Endometrial microvascular endothelial cells (primary cell): ENCODE results near the gene TMEM87A. TPM values are rescaled to one million over a fixed set of nuclear protein-coding genes. Genes with fewer than 3 reads are reported as not detected.

ENCODE experiments used
- in situ Hi-C: cut with HindIII; loops from 2 replicates; pipeline ENCODE4 v1.10.0; 2017; ENCODE audit warnings: low sequenced_read_pairs, low pct_unique_long_range_greater_than_20kb; ENCODE audit errors: inconsistent ontology term
- total RNA-seq: library from RNA; depleted of rRNA; stranded (reverse); fragments of >200 nt; gene quantifications from one replicate; pipeline ENCODE4 v1.2.3, GENCODE V29; 2015; ENCODE audit errors: inconsistent ontology term

Gene TMEM87A
- total RNA-seq, 1 donor from 2014 or later, result 35.3 TPM

DNA sequence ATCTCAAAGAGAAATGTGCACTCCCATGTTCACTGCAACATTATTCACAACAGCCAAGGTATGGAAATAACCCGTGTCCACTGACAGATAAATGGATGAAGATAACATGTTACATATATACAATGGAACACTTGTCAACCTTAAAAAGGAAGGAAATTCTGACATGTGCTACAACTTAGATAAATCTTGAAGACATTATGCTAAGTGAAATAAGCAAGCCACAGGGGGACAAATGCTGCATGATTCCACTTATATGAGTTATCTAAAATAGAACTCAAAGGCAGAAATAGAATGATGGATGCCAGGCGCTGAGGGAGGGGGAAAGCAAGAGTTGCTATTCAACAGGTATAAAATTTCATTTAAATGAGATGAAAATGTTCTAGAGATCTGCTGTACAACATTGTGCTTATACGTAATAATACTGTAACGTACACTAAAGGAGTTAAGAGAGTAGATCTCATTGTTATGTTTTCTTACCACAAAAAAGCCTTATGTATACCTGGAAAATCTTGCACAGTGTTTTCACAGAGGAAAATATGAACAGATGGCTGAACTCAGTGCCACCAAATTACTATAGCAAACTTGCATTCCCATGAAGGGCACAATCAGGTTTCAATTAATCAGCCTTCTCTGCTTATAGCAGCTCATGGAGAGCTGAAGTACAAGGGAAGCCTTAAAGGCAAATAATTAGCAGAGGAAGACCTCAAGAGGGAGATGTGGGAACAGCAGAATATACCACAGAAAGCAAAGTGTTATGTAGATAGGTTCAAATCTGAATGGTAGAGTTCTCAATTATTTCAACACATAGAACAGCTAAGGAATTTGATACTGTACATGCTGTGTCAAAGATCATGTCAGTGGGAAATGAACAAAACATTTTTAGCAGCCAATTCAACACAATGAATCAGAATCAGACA is 57.1 kb downstream of the TMEM87A start:
- in situ Hi-C loops, result no loop called here

DNA sequence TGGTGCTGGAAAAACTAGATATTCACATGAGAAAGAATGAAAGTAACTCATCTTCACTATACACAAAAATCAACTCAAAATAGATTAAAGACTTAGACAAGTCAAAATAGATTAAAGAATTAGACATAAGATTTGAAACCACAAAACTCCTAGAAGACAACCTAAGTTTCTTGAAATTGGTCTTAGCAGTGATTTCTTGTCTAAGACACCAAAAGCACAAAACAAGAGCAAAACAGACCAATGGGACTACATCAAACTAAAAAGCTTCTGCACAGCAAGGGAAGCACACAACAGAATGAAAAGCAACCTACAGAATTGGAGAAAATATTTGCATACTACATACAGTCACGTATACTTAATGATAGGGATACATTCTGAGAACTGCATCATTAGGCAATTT is 58.6 kb downstream of the TMEM87A start:
- in situ Hi-C loops, result no loop called here

DNA sequence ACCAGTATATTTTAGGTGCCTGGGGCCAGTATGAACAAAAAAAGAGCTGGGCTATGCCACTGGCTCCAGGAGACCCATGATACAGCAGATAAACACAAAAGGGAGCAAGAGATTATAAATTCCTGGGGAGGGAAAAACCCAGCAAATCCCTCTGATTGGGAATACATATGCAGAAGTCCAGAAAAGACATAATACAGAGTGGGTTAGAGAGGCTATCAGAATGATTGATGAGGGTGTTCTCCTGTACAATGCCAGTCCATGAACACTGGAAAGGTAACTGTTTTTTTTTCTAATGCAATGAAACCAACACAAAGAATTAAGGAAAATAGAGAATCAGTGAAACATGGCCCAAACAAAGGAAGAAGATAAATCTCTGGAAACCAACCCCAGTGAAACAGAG is 59.7 kb downstream of the TMEM87A start:
- in situ Hi-C loops, result no loop called here

DNA sequence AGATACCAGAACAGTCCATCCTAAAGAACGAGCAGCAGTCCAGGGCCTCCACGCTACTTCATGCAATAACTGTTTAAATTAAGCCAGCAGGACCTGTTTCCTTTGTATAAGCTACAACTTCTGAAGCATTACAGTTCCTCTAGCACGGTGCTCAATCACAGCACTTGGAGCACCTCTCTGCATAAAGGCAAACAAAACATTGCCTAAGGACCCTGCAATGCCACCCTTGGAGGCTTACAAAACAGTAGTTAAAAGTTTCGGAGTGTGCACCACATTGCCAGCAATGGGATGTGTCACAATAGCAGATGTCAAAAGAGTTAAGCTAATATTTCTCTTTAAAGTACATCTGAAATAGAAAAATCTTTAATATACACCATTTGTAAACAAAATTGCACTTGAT is 62.5 kb downstream of the TMEM87A start:
- in situ Hi-C loops, result no loop called here

DNA sequence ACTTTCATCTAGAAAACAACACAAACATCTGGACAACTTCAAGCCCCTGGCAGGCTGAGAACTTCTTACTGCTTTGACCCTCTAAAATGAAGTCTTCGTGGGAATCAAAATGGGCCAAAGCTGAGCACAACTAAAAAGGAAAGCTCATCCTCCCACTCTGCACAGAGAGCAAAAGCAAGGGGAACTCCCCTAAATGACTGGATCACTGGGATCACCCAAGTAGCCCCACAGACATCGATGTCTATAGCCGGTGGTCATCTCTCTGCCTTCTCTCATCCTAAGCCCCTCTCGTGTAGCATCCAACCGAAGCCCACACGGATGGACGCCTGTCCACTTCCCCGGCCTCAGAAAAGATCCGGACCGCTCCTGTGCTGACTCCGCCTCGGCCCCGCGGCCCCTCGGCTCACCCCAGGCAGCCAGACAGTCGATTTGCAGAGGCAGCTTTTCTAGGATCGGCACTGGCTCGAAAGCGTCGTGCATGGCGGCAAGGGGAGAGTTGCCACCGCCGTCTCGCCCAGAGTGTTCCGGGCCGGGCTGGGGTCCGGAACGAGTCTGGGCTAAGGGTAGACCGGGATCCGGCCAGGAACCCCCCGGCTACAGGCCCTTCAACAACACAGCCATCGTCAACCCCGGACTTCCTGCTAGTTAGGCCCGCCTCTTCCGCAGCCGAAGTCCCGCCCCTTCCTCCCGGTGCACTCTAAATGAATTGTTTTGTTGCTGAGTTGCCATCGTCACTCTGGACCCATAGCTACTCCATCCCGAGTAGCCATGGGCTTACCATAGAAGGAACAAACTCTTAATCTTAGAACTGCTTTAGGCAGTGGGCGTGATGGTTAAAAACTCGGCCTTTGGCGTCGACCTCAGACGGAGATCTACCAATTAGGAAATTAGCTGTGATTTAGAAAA is 65.3 kb downstream of the TMEM87A start, which contains the start of gene VPS39:
TSS of gene VPS39 (minus strand) at position 631 of the 906 bp plus-strand sequence. CDS start at position 480, 151 bp downstream.
- in situ Hi-C loops, result no loop called here

DNA sequence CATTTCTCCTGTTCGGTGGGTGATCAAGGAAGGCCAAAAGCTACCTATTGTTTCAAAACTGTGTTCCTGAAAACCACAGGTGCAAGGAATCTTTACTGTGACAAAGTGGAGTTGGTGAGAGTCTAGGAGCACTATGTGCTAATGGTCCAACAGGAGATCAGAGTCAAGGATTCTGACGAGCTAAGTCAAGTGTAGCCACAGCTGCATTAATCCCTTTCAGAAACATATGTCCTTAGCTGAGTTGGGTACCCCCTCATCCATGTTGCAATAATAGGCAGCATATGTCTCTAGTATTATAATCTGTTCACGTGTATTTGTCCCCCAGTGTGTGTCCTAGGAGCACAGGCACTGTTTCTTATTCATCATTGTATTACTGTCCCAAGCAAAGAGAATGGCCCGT is 66.8 kb downstream of the TMEM87A start:
- in situ Hi-C loops, result no loop called here

DNA sequence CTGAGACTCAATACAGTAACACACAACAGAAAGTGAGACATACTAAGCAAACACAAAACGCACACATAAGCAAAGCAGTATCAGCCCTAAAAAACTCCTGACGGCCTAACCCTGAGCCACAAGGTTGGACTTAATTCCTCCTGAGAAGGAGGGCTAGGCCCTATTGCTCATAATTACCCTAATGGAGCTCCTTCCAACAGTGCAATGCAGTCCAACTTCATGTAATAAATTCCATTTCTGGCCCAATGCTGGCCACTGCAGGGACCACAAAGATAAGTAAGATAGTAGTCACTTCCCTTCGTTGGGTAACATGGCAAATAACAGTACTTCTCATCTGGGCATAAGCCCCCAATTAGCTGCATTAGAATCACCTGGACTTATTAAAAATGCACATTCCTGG is 69.3 kb downstream of the TMEM87A start:
- in situ Hi-C loops, result no loop called here

DNA sequence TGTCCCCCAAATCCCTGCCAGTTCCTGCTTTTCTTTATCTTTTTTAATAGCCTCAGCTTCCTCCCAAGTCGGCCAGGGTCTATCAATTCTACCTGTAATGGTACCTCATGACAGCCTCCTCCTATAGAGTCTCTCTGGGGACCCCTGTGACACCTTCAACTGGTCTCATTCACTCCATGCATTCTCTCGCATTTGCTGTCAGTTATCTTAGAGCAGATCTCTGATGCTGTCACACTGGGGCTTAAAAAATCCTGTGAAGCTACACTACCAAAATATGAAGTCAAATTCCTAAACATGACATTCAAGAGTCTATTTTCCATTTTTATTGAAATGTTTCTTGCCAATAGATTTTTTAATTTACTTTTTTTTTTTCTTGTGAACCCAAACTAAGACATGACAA is 70.6 kb downstream of the TMEM87A start:
- in situ Hi-C loops, result no loop called here

DNA sequence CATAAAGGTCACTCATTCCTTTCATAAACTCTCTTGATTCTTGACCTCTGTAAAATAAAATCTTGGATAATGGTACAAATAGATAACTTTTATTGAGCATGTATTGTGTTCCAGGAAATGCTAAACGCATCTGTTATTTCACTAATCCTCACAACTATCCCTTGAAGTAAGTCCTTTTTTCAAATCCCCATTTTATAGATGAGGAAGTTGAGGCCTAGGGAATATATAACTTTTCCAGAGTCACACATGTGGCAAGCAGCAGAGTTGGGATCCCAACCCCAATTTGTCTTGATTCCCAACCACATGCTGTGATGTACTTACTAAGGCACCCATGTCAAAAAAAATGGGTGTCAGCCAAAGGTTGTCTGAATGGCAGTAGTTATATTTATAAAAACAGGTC is 71.4 kb downstream of the TMEM87A start:
- in situ Hi-C loops, result no loop called here

DNA sequence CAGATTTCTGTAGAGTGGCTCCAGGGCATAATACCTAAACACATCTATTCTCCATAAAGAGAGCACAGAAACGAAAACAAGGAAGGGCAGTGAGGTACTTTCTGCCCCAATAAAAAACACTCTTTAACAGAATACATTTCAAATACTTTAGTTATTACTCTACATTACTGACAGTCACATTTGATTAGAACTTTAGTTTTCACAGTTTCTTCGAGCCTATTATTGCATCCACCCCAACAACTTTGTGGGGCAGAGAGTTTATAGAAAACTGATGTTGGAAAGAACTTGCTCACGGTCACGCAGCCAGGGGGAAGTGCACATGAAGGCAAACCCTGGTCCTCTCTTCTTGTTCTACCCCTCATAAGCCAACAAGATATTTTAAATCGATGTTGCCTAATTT is 74.1 kb downstream of the TMEM87A start:
- in situ Hi-C loops, result no loop called here

DNA sequence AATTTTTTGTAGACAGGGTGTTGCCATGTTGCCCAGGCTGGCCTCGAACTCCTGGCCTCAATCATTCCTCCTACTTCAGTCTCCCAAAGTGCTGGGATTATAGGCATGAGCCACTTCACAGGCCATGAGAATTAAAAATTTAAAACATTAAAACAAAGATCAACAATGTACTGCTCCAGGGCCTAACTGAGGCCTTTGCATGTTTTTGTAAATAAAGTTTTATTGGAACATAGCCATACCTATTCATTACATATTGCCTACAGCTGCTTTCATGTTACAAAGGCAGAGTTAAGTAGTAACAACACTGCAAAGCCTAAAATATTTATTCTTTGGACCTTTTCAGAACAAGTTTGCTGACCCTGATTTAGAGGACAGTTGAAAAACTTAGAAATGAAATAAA is 74.7 kb downstream of the TMEM87A start:
- in situ Hi-C loops, result no loop called here

DNA sequence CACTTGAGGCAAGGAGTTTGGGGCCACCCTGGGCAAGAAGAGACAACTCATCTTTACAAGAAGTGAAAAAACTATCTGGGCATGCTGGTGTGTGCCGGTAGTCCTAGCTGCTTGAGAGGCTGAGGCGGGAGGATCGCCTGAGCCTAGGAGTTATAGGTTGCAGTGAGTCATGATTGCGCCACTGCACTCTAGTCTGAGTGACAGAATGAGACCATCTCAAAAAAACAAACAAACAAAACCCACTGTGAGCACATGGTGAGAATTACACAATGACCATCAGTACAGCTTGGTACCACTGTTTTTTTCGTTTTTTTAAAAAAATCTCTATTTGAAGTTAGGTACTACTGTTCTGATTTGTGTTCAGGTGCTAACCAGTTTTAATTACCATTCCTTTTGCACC is 78.7 kb downstream of the TMEM87A start:
- in situ Hi-C loops, result no loop called here

DNA sequence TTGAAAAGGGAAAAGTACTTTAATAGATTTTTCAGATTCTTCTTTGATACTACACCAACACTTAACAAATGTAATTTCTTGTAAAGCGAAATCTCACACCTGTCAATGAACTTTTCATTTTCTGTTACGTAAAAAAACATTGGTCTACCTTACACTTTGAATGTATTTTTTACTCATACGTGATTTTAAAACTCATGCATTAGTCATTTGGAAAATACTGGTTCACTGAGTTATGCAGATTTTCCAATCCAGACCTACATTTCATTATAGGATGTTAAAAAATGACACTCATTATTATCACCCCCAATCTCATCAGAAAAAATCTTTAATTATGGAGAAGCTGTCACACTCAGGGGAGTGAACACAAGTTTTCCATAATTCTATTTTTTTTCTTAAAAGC is 79.8 kb downstream of the TMEM87A start:
- in situ Hi-C loops, result no loop called here

DNA sequence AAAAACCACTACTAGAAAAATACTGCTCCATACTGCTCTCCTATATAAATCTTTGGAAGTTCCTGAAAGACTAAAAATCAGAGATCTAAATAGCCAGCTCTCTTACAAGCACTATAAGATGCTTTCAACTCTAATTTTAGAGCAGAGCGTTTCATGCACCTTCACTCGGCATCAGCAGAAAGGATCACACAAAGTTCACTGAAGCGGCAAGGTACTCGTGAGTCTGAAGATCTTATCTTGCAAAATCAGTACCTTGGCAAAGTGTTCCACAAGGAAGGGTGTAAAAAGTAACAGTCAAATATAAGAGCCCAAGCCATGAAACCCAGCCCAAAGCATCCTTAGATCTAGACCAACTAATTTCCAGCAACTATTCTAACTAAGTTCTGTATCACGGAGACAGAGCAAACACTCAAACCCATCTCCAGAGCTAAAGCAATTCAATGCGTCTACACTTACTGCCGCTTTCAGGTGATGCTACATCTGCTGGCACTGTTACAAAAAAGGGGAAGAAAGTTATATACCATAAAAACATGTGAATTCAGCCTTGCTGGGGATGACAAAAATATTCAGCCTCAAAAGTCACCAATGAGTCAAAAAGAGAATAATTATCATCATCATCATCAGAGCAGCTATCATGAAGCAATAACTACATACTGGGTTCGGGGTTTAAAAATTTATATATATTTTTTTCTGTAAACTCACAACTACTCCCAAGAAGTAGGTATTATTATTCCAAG is 81.5 kb downstream of the TMEM87A start:
- in situ Hi-C loops, result no loop called here

DNA sequence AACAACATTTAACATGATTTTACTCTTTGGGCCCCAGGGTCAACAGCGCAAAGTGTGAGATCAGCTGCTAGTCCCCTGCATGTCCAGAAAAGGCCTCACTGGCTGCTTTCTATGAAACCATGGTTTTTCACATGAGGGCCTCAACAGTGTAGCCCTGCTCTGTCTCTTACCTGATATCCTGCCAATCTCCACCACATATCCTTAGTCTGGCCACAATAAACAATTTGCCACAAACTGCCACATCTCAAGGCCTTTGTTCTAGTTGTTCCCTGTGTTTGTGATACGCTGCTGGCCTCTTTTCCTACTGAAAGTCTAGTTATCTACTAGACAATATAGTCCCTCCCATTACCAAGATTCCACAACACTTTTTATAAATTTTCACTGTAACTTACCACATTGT is 82.9 kb downstream of the TMEM87A start:
- in situ Hi-C loops, result no loop called here

DNA sequence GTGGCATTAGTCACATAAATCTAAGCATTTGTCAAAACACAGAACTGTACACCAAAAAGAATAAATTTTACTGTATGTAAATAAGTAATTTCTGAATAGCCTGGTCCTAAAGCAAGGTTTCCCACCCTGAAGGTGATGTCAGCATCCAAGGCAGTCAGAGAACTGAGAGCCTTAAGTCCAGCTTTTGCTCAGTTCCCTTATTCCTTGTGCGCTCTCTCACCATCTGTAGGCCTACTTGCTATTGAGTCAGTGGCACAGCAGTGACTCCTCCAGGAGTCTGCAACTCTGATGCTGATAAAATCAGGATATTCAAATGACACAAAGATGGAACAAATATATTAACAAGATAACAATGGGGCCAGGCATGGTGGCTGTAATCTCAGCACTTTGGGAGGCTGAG is 87.4 kb downstream of the TMEM87A start:
- in situ Hi-C loops, result no loop called here

DNA sequence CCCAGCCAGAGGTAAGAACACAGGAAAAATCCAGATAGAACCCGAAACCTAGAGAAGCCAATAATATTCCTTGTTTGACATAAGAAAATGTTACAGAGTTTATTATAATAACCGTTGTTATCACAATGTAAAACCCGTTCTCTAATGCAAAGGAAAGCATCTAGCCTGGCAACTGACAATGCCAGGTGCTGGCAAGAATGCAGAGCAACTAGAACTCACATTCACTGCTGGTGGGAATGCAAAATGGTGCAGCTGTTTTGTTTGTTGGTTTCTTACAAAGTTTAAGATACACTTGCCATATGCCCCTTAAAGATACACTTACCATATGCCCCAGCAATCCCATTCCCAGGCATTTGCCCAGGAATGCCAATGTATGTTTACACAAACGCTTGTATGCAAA is 88.5 kb downstream of the TMEM87A start:
- in situ Hi-C loops, result no loop called here

DNA sequence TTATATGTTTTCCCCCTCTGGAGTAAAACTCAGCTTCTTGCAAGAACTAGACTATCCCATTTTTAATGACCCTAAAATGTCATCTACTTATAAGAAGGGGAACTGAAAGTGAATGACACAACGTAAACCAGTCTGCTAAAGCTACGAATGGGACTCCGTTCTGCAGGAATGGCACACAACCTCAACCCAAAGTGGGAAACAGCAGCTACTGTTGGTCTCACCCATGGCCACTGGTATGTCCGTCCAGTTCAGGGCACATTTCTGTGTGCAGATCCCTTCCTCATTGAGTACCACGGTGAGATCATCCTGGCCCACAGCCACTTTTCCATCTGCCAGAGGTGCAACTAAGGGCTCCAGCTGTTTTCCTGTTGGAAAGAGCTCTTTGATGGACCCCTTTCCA is 88.9 kb downstream of the TMEM87A start:
- in situ Hi-C loops, result no loop called here

DNA sequence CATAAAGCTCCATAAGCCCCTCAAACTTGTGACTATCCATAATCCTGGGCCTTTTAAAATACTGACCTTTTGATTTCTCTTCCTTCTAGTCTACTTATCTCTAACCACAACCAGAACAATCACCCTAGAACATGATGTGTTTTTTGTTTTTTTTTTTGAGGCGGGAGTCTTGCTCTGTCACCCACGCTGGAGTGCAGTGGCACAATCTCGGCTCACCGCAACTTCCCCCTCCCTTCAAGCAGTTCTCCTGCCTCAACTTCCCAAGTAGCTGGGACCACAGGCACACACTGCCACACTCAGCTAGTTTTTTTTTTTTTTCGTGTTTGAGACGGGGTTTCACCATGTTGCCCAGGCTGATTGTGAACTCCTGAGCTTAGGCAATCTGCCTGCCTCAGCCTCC is 90.3 kb downstream of the TMEM87A start:
- in situ Hi-C loops, result no loop called here
